22Rv1 (cell line): ENCODE data around the gene NECAB3.

Experiments
- H3K27ac ChIP-seq: fragments of 450-650 bp; 2 replicates; pipeline ENCODE4 v1.5.1; 2017
- CTCF ChIP-seq: fragments of 450-650 bp; IDR thresholded peaks from 2 replicates; pipeline ENCODE4 v1.5.1; 2017; ENCODE audit warnings: mild to moderate bottlenecking
- ZFX ChIP-seq: fragments of 450-650 bp; IDR thresholded peaks from 2 replicates; pipeline ENCODE4 v1.6.1; 2017; ENCODE audit warnings: antibody characterized with exemption, borderline replicate concordance

The NECAB3 gene, protein sequence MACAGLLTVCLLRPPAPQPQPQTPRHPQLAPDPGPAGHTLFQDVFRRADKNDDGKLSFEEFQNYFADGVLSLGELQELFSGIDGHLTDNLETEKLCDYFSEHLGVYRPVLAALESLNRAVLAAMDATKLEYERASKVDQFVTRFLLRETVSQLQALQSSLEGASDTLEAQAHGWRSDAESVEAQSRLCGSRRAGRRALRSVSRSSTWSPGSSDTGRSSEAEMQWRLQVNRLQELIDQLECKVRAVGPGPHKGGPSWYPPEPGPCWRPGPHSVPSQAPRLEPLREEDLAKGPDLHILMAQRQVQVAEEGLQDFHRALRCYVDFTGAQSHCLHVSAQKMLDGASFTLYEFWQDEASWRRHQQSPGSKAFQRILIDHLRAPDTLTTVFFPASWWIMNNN

GRCh38 chr20:33674294-33675135 is at the start of gene NECAB3:
Gene NECAB3 (minus strand): TSS chr20:33674428. CDS start chr20:33674352, 76 bp downstream.
- TF ChIP-seq CTCF (0 out of 2 replicates have a peak, but pooled peaks have one; percentile 5), ZFX (no peak)
- peak within 1 kb of the TSS; percentile 98 for H3K27ac ChIP-seq

DNA sequence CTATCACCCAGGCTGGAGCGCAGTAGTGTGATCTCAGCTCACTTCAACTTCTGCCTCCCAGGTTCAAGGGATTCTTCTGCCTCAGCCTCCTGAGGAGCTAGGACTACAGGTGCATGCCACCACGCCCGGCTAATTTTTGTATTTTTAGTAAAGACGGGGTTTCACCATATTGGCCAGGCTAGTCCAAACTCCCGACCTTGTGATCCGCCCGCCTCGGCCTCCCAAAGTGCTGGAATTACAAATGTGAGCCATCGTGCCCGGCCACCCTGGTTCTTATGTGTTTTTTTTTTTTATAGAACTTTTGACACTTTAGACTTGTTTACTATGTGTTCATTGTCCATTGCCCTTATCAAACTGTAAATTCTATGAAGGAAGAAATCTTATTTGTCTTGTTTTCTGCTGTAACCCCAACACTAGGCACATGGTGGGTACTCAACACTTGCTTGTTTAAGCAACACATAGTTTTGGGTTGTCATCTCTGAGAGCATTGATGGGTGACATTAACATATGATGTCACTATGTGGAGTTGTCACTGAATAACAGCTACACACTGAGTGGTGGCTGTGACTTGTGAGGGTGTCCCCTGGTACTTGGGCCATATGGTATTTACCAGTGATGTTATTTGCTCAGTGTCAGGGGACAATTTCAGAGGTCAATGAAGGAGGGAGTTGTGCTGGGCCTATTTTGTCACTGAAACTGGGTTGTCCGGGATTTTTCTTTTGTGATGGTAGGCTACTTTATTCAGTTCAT is 47.3 kb upstream of the NECAB3 start:
- H3K27ac ChIP-seq, result no peak overlapping the region
- TF ChIP-seq ZFX (no peak), CTCF (no peak)

- no peak for TF ChIP-seq ZFX
- no peak for TF ChIP-seq CTCF
- peak within 1 kb of the TSS; percentile 93 for H3K27ac ChIP-seq
Observed at GRCh38 chr20:33719989-33720709, 45.9 kb upstream of the NECAB3 start, which contains the start of gene PXMP4. Gene PXMP4 (minus strand): TSS chr20:33720310. CDS start chr20:33720207, 103 bp downstream.

GRCh38 chr20:33719277-33719988 is 45.2 kb upstream of the NECAB3 start:
- TF ChIP-seq CTCF (no peak), ZFX (no peak)
- H3K27ac ChIP-seq, result peak overlapping the region; percentile 93

DNA sequence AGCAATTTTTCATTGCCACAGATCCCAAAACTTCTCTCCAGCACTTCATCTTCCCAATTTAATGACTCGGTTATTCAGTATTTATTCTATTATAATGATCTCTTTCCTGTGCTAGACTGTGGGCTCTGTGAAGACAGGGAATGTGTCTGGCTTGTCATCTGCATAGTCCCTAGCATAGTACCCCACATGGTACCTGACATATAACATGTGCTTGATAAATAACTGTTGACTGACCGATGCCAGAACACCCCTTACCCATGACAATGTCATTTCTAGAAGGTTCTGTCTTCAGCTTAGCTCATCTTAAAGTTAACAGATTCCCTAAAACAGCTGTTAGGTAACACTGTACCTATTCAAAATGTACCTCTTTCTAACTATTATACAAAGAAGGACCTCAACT is 42.3 kb upstream of the NECAB3 start:
- TF ChIP-seq CTCF (no peak), ZFX (no peak)
- peak overlapping the region; percentile 93 for H3K27ac ChIP-seq

DNA sequence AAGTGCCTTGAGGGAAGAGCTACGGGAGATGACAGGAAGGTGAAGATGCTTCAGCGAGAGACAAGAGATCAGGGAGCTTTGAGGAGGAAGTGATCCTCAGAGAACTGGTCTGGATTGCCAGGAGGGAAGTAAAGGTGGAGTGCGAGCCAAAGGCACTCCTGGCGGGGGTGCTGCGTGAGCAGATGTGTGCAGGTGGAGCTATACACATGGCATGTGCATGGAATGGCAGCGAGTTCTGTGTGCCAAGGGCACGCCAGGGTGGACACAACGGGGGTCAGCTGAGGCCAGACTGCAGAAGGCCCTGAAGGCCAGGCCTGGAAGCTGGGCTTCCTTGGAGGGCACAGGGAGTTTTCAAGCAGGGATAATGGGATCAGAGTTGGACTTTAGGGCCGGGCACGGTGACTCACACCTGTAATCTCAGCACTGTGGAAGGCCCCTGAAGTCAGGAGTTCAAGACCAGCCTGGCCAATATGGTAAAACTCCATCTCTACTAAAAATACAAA is 39.7 kb upstream of the NECAB3 start:
- TF ChIP-seq ZFX, result no peak
- TF ChIP-seq CTCF, result no peak
- H3K27ac ChIP-seq, result no peak overlapping the region
